Subcutaneous adipose tissue (tissue), 4 donors: ENCODE measurements around the gene BSPRY. TPM values are rescaled to one million over a fixed set of nuclear protein-coding genes. Genes with fewer than 3 reads are reported as not detected.

Source experiments
- CTCF ChIP-seq: fragments of 450-650 bp; IDR thresholded peaks from one replicate; pipeline ENCODE4 v1.5.1; 2016; ENCODE audit warnings: low read depth, mild to moderate bottlenecking, control low read depth, antibody characterized with exemption, moderate library complexity
- total RNA-seq, 4 donors: library from RNA; depleted of rRNA; stranded (reverse); fragments of >200 nt; gene quantifications; one replicate each; pipeline ENCODE4 v1.1.0, GENCODE V29; 2016

The BSPRY gene
- under 1 TPM in 1 of 4 donors, not detected in 3; 0.66 TPM for total RNA-seq

- TF ChIP-seq CTCF, result no peak
Measured at GRCh38 chr9:113349445-113350094, at the start of gene BSPRY. TSS of gene BSPRY (plus strand) at chr9:113349541. CDS start at chr9:113349580, 39 bp downstream.

GRCh38 chr9:113299800-113300292 lies 49.5 kb upstream of the BSPRY start:
- no peak for TF ChIP-seq CTCF

GRCh38 chr9:113301548-113301947 lies 47.8 kb upstream of the BSPRY start:
- no peak for TF ChIP-seq CTCF

GRCh38 chr9:113302792-113303418 lies 46.4 kb upstream of the BSPRY start, which contains the start of gene RNF183:
TSS of gene RNF183 (minus strand) at chr9:113303376. CDS start at chr9:113298184, 5,192 bp downstream.
- TF ChIP-seq CTCF, result no peak

GRCh38 chr9:113306566-113306965 lies 42.8 kb upstream of the BSPRY start:
- no peak for TF ChIP-seq CTCF

GRCh38 chr9:113307396-113307975 lies 41.9 kb upstream of the BSPRY start:
- no peak for TF ChIP-seq CTCF

- no peak for TF ChIP-seq CTCF
Measured at GRCh38 chr9:113309204-113309813, 40.0 kb upstream of the BSPRY start.
